HG03558 (cell line): ENCODE measurements around the gene NPAS3.

ENCODE experiments used
- ATAC-seq: cut with Tn5 transposase; IDR thresholded peaks from one replicate; pipeline ENCODE4 v1.9.1; 2021; ENCODE audit warnings: moderate number of reproducible peaks; ENCODE audit not compliant: unreplicated experiment; ENCODE audit errors: extremely low read depth

NPAS3 gene

GRCh38 chr14:33291529-33292104 is 352.9 kb downstream of the NPAS3 start:
- no peak for ATAC-seq

- ATAC-seq: no peak
Observed at GRCh38 chr14:33294419-33294818, 355.7 kb downstream of the NPAS3 start.

- ATAC-seq: no peak
Observed at GRCh38 chr14:33297565-33297964, 358.9 kb downstream of the NPAS3 start.

GRCh38 chr14:33307691-33308251 is 369.1 kb downstream of the NPAS3 start:
- no peak for ATAC-seq

GRCh38 chr14:33309106-33309505 is 370.4 kb downstream of the NPAS3 start:
- no peak for ATAC-seq

GRCh38 chr14:33315217-33315616 is 376.5 kb downstream of the NPAS3 start:
- ATAC-seq: no peak

- no peak for ATAC-seq
Observed at GRCh38 chr14:33315721-33316120, 377.0 kb downstream of the NPAS3 start.

GRCh38 chr14:33317675-33318074 is 379.0 kb downstream of the NPAS3 start:
- ATAC-seq: no peak

- no peak for ATAC-seq
Observed at GRCh38 chr14:33323979-33324378, 385.3 kb downstream of the NPAS3 start.

- ATAC-seq: no peak
Observed at GRCh38 chr14:33331176-33331949, 392.7 kb downstream of the NPAS3 start.

- ATAC-seq: no peak
Observed at GRCh38 chr14:33332497-33332896, 393.8 kb downstream of the NPAS3 start.

- no peak for ATAC-seq
Observed at GRCh38 chr14:33335366-33335765, 396.7 kb downstream of the NPAS3 start.

- ATAC-seq: no peak
Observed at GRCh38 chr14:33342299-33342974, 403.8 kb downstream of the NPAS3 start.

GRCh38 chr14:33343016-33343415 is 404.3 kb downstream of the NPAS3 start:
- ATAC-seq: no peak

- ATAC-seq: no peak
Observed at GRCh38 chr14:33347796-33348195, 409.1 kb downstream of the NPAS3 start.

GRCh38 chr14:33348510-33348909 is 409.8 kb downstream of the NPAS3 start:
- ATAC-seq: no peak

GRCh38 chr14:33349871-33350270 is 411.2 kb downstream of the NPAS3 start:
- ATAC-seq: no peak

GRCh38 chr14:33350366-33350990 is 411.8 kb downstream of the NPAS3 start:
- ATAC-seq: no peak

- ATAC-seq: no peak
Observed at GRCh38 chr14:33352821-33353220, 414.1 kb downstream of the NPAS3 start.

- no peak for ATAC-seq
Observed at GRCh38 chr14:33356181-33356580, 417.5 kb downstream of the NPAS3 start.
